CD4-positive, alpha-beta T cell (primary cell): ENCODE data around the gene BSND. TPM values are rescaled to one million over a fixed set of nuclear protein-coding genes. Genes with fewer than 3 reads are reported as not detected.
A peak's percentile ranks its signal among the peaks of the same experiment; 100 is the strongest.

ENCODE experiments used
- ATAC-seq: fragments of 200-7000 bp; cut with Tn5 transposase; one replicate; pipeline ENCODE4 v1.10.0; 2022; ENCODE audit warnings: mild to moderate bottlenecking; ENCODE audit not compliant: poor library complexity
- CTCF ChIA-PET: fragments of 350-600 bp; sonication (Branson Sonifier 250); formaldehyde crosslinking; loops from one replicate; lab custom pipeline; 2021; ENCODE audit warnings: antibody characterized with exemption, inconsistent platforms; lab: Charles Lee
- POLR2A ChIA-PET: fragments of 350-600 bp; sonication (Branson Sonifier 250); formaldehyde crosslinking; loops from one replicate; lab custom pipeline; 2021; ENCODE audit warnings: antibody characterized with exemption, inconsistent platforms; lab: Charles Lee
- DNase-seq, 14 experiments: peaks; one replicate each; pipeline ENCODE4 v3.0.0-alpha.2; 2013 to 2020; ENCODE audit warnings: mixed read lengths in 2 of 14
- H3K27ac ChIP-seq, 2 donors: one replicate each; pipeline versions ENCODE4 v1.5.1 to v1.7.0; 2013; ENCODE audit warnings: low read length in 2 of 2, low read depth in 1 of 2, mild to moderate bottlenecking in 1 of 2
- H3K27me3 ChIP-seq, 2 experiments: 1 replicate in 1 of 2; 2 replicates in 1 of 2; pipeline versions ENCODE4 v1.6.1 to v1.7.0; 2013; ENCODE audit warnings: low read length in 2 of 2, control low read depth in 1 of 2, mild to moderate bottlenecking in 1 of 2, moderate library complexity in 1 of 2; ENCODE audit not compliant: insufficient read depth in 2 of 2, control insufficient read depth in 1 of 2
- H3K36me3 ChIP-seq: one replicate; pipeline ENCODE4 v1.6.1; 2013; ENCODE audit warnings: low read length, control low read depth; ENCODE audit not compliant: insufficient read depth
- H3K4me1 ChIP-seq: one replicate; pipeline ENCODE4 v1.6.1; 2013; ENCODE audit warnings: low read length, control low read depth; ENCODE audit not compliant: insufficient read depth
- H3K4me3 ChIP-seq: one replicate; pipeline ENCODE4 v1.5.1; 2013; ENCODE audit warnings: mild to moderate bottlenecking, low read length, moderate library complexity
- H3K9me3 ChIP-seq, 2 experiments: 1 replicate in 1 of 2; 2 replicates in 1 of 2; pipeline versions ENCODE4 v1.6.1 to v1.7.0; 2013; ENCODE audit warnings: low read length in 2 of 2, mild to moderate bottlenecking in 2 of 2, control low read depth in 1 of 2, moderate library complexity in 1 of 2; ENCODE audit not compliant: control insufficient read depth in 1 of 2, insufficient read depth in 1 of 2
- H3K27ac Mint-ChIP-seq: one replicate; pipeline ENCODE4 v1.8.0; 2020; ENCODE audit warnings: mixed read lengths
- H3K27me3 Mint-ChIP-seq: one replicate; pipeline ENCODE4 v1.8.0; 2021; ENCODE audit warnings: mixed read lengths
- H3K36me3 Mint-ChIP-seq: one replicate; pipeline ENCODE4 v1.8.0; 2021; ENCODE audit warnings: low read depth, mixed read lengths
- H3K4me1 Mint-ChIP-seq: one replicate; pipeline ENCODE4 v1.8.0; 2021; ENCODE audit warnings: low read depth, mixed read lengths
- H3K4me3 Mint-ChIP-seq: one replicate; pipeline ENCODE4 v1.8.0; 2020; ENCODE audit warnings: mild to moderate bottlenecking, mixed read lengths
- H3K9me3 Mint-ChIP-seq: one replicate; pipeline ENCODE4 v1.8.0; 2020; ENCODE audit warnings: mixed read lengths
- CTCF ChIP-seq: fragments of 200-600 bp; IDR thresholded peaks from one replicate; pipeline ENCODE4 v1.8.0; 2022; ENCODE audit warnings: antibody characterized with exemption, mild to moderate bottlenecking
- intact Hi-C, 2 experiments: fragments of 100-400 bp; cut with DNase I in 1 of 2; cut with micrococcal nuclease in 1 of 2; formaldehyde crosslinking; loops; one replicate each; pipeline versions ENCODE4 v1.15.1 to v1.9.0; 2023 to 2025; cut with DNase I, micrococcal nuclease
- total RNA-seq, 174 experiments: library from RNA in 2 of 174; stranded (reverse) in 2 of 174; gene quantifications; one replicate each; pipeline ENCODE4 v1.2.3 and lab custom pipeline; 2021 to 2026

BSND gene
- total RNA-seq, 2 experiments from 2014 or later, result not detected

GRCh38 chr1:54950369-54951163, 48.2 kb upstream of the BSND start:
- peaks cover 9% of the 10 kb centered on the region for H3K4me1 Mint-ChIP-seq
- H3K9me3 Mint-ChIP-seq, result no peaks in the 10 kb centered on the region
- no peak overlapping the region for H3K27ac ChIP-seq
- no peak overlapping the region for H3K4me3 ChIP-seq
- H3K27me3 Mint-ChIP-seq, result peaks cover 8% of the 10 kb centered on the region
- POLR2A ChIA-PET, result interaction anchor here (1.5 kb wide), 1 partner anchor 46 kb away, joined by 7 read pairs; no protein-coding TSS in a partner anchor
- CTCF ChIA-PET, result interaction anchor here (1.0 to 1.7 kb wide), 2 partner anchors 13 to 45 kb away, joined by 3 to 9 read pairs; no protein-coding TSS in a partner anchor
- no peaks in the 10 kb centered on the region for H3K36me3 Mint-ChIP-seq
- H3K4me3 Mint-ChIP-seq, result no peak overlapping the region
- intact Hi-C loops, result no loop called here
- no peak overlapping the region for H3K27ac Mint-ChIP-seq
- DNase-seq (peak in 13 of 14 experiments; percentile 2 to 72 (median 28)), ATAC-seq (no peak)
- H3K36me3 ChIP-seq, result no peaks in the 10 kb centered on the region
- TF ChIP-seq CTCF, result peak; percentile 65
- H3K4me1 ChIP-seq, result peaks cover 8% of the 10 kb centered on the region
- H3K9me3 ChIP-seq, result no peaks in the 10 kb centered on the region
- no peaks in the 10 kb centered on the region for H3K27me3 ChIP-seq

- H3K4me3 Mint-ChIP-seq, result no peak overlapping the region
- no peaks in the 10 kb centered on the region for H3K27me3 ChIP-seq
- no peak overlapping the region for H3K27ac ChIP-seq
- H3K9me3 ChIP-seq, result no peaks in the 10 kb centered on the region
- DNase-seq (no peak), ATAC-seq (no peak)
- intact Hi-C loops, result no loop called here
- H3K4me1 ChIP-seq, result peaks cover 7% of the 10 kb centered on the region
- no peak overlapping the region for H3K27ac Mint-ChIP-seq
- POLR2A ChIA-PET, result no interaction called here
- TF ChIP-seq CTCF, result no peak
- peaks cover 8% of the 10 kb centered on the region for H3K27me3 Mint-ChIP-seq
- H3K36me3 Mint-ChIP-seq, result no peaks in the 10 kb centered on the region
- no peaks in the 10 kb centered on the region for H3K9me3 Mint-ChIP-seq
- no peak overlapping the region for H3K4me3 ChIP-seq
- CTCF ChIA-PET, result no interaction called here
- H3K4me1 Mint-ChIP-seq, result peaks cover 9% of the 10 kb centered on the region
- H3K36me3 ChIP-seq, result no peaks in the 10 kb centered on the region
Observed at GRCh38 chr1:54951810-54952226, 46.9 kb upstream of the BSND start.

- no peak overlapping the region for H3K27ac Mint-ChIP-seq
- intact Hi-C loops, result no loop called here
- peaks cover 9% of the 10 kb centered on the region for H3K4me1 Mint-ChIP-seq
- Histone ChIP-seq H3K36me3 (no peaks in the 10 kb centered on the region), H3K27ac (no peak overlapping the region), H3K9me3 (peaks cover 0 to 5% of the 10 kb centered on the region in 2 experiments), H3K4me1 (peaks cover 7% of the 10 kb centered on the region), H3K4me3 (no peak overlapping the region), H3K27me3 (no peaks in the 10 kb centered on the region)
- ChIA-PET POLR2A (no interaction called here), CTCF (no interaction called here)
- DNase-seq (no peak), ATAC-seq (no peak)
- no peak for TF ChIP-seq CTCF
- H3K27me3 Mint-ChIP-seq, result peaks cover 12% of the 10 kb centered on the region
- no peak overlapping the region for H3K4me3 Mint-ChIP-seq
- no peaks in the 10 kb centered on the region for H3K36me3 Mint-ChIP-seq
- peaks cover 5% of the 10 kb centered on the region for H3K9me3 Mint-ChIP-seq
Observed at GRCh38 chr1:54952950-54953718, 45.6 kb upstream of the BSND start.
